Erythroblast (primary cell): Measurements from ENCODE around the gene TUFM.

Experiments used
- GATA1 ChIP-seq: IDR thresholded peaks from 2 replicates; pipeline ENCODE4 v1.6.1; 2011; ENCODE audit warnings: low read depth, mild to moderate bottlenecking, control low read depth, low read length, moderate library complexity
- POLR2A ChIP-seq: IDR thresholded peaks from 2 replicates; pipeline ENCODE4 v1.6.1; 2011; ENCODE audit warnings: mild to moderate bottlenecking, low read length

DNA sequence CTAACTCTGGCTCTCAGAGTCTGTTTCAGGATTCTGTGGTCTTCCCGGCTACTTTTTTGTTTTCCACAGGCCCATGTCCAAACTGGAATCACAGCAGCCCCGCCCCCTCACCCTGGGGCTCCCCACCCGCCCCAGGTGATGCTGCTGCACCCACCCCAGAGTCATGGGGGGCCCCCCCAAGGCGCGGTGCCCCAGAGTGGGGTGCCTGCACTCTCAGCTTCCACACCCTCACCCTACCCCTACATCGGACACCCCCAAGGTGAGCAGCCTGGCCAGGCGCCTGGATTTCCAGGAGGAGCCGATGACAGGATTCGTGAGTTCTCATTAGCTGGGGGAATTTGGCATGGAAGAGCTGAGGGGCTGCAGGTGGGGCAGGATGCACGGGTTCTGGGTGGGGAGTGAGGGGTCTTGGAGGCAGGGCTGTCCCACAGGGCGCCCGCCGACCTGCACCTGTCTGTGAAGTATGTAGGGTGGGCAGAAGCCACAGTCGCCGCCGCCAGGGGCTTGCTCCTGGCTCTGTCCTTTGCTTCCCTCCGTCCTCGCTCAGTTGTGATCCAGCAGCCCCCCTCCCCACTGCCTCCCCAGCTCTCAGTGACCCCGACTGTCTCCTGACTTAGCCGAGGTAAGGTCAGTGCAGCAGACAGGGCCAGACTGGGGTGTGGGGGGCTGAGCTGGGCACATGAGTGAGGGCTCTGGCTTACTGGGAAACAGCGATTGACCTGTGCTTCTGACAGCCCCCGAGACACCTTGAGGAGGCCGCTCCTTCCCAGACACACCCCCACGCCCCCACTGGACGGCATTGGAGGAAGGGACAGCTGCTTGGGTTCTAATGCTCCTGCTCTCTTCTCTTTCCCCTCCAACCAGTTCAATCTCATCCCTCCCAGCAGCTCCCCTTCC, 10.0 kb downstream of the TUFM start:
- no peak for TF ChIP-seq POLR2A
- TF ChIP-seq GATA1 = no peak
